ENCODE data around the gene SLC35D2.
"Not testable (repeated sequence)": the region's sequence is repeated elsewhere in the genome, so short reads cannot be mapped to it uniquely, and the experiment has no call there.

SLC35D2 gene

DNA sequence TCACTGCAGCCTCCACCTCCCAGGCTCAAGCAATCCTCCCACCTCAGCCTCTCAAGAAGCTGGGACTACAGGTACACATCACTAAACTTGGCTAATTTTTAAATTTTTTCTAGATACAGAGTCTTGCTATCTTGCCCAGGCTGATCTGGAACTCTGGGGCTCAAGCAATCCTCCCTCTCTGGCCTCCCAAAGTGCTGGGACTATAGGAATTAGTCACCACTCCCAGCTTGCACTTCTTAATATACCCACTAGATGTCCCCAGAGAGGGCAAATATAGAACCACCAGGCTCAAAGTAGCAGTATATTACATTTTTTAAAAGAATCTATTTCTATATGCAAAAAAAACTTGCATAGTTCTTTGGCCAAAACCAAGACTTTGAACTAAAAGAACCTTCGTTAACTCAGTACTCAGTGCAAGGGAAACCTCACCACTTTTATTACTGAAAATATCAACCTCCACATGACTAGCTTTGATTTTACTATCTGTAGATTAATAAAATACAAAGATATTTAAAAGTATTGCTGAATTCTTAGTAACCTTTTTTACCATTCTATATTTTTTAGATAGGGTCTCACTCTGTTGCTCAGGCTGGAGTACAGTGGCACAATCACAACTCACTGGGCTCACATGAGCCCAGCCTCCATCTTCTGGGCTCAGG lies 55.7 kb downstream of the SLC35D2 start:
- Histone ChIP-seq H3K36me3 (ENCODE audit: control insufficient read depth in 2 of 2, insufficient read depth in 2 of 2, low read length in 2 of 2) (peaks cover 6 to 8% of the 10 kb centered on the region in 2 donors), H3K27me3 (ENCODE audit: control insufficient read depth in 1 of 2, insufficient read depth in 2 of 2, low read length in 2 of 2) (no peaks in the 10 kb centered on the region), H3K9me3 (ENCODE audit: control insufficient read depth in 2 of 2, low read length in 2 of 2) (no peaks in the 10 kb centered on the region), H3K4me1 (ENCODE audit: control insufficient read depth, insufficient read depth, low read length) (no peaks in the 10 kb centered on the region), H3K9ac (ENCODE audit: low read length in 2 of 2) (no peak overlapping the region), H3K4me3 (ENCODE audit: low read length in 2 of 2) (no peak overlapping the region), H3K27ac (ENCODE audit: low read length) (no peak overlapping the region)

DNA sequence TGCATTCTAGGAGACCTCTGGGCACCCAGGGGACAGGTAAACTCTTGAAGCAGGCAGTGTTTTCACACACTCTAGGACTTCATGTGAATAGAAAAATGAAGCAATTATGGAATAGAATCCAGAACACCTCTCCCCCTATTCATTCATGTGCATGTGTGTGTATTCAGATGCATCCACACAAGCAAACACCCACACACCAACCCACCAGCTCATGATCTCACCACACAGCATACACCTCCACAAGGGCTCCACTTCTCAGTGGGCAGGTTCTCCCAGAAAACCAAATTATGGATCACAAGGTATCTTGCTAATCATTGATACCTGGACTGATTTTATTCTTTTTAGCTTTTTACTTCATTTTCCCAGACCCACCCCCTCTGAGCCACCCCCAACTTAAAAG lies 60.3 kb downstream of the SLC35D2 start:
- no peaks in the 10 kb centered on the region for H3K4me1 ChIP-seq (ENCODE audit: control insufficient read depth, insufficient read depth, low read length)
- no peak overlapping the region for H3K4me3 ChIP-seq (ENCODE audit: low read length in 2 of 2)
- H3K9ac ChIP-seq (ENCODE audit: low read length in 2 of 2) = no peak overlapping the region
- H3K36me3 ChIP-seq (ENCODE audit: control insufficient read depth in 2 of 2, insufficient read depth in 2 of 2, low read length in 2 of 2) = peaks cover 5 to 11% of the 10 kb centered on the region in 2 donors
- no peaks in the 10 kb centered on the region for H3K27me3 ChIP-seq (ENCODE audit: control insufficient read depth in 1 of 2, insufficient read depth in 2 of 2, low read length in 2 of 2)
- no peaks in the 10 kb centered on the region for H3K9me3 ChIP-seq (ENCODE audit: control insufficient read depth in 2 of 2, low read length in 2 of 2)
- no peak overlapping the region for H3K27ac ChIP-seq (ENCODE audit: low read length)

DNA sequence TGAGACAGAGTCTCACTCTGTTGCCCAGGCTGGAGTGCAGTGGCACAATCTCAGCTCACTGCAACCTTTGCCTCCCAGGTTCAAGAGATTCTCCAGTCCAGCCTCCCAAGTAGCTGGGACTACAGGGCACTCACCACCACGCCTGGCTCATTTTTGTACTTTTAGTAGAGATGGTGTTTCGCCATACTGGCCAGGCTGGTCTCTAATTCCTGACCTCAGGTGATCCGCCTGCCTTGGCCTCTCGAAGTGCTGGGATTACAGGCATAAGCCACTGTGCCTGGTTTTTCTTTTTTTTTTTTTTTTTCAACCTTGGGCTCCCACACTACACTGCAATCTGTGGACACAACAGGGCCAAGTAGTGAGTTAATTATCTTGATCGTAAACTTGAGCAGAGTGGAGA lies 60.8 kb downstream of the SLC35D2 start:
- not testable (repeated sequence) for H3K4me1 ChIP-seq (ENCODE audit: control insufficient read depth, insufficient read depth, low read length); H3K4me3 ChIP-seq (ENCODE audit: low read length in 2 of 2); H3K27me3 ChIP-seq (ENCODE audit: control insufficient read depth in 1 of 2, insufficient read depth in 2 of 2, low read length in 2 of 2); H3K9me3 ChIP-seq (ENCODE audit: control insufficient read depth in 2 of 2, low read length in 2 of 2); H3K27ac ChIP-seq (ENCODE audit: low read length); H3K9ac ChIP-seq (ENCODE audit: low read length in 2 of 2)
- peaks cover 5 to 11% of the 10 kb centered on the region in 2 donors for H3K36me3 ChIP-seq (ENCODE audit: control insufficient read depth in 2 of 2, insufficient read depth in 2 of 2, low read length in 2 of 2)

DNA sequence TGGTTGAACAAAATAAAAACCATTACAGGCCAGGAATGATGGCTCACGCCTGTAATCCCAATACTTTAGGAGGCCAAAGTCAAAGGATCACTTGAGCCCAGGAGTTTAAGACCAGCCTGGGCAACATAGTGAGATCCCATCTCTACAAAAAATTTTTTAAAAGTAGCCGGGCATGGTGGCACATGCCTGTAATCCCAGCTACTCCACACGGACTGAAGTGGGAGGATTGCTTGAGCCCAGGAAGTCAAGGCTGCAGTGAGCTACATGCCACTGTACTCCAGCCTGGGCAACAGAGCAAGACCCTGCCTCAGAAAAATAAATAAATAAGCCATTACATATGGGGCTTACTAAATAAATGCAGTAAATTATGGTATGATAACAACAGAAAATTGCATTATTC lies 61.3 kb downstream of the SLC35D2 start:
- H3K36me3 ChIP-seq (ENCODE audit: control insufficient read depth in 2 of 2, insufficient read depth in 2 of 2, low read length in 2 of 2) = peaks cover 5 to 11% of the 10 kb centered on the region in 2 donors
- H3K9ac ChIP-seq (ENCODE audit: low read length in 2 of 2); H3K4me1 ChIP-seq (ENCODE audit: control insufficient read depth, insufficient read depth, low read length); H3K4me3 ChIP-seq (ENCODE audit: low read length in 2 of 2); H3K27ac ChIP-seq (ENCODE audit: low read length); H3K9me3 ChIP-seq (ENCODE audit: control insufficient read depth in 2 of 2, low read length in 2 of 2); H3K27me3 ChIP-seq (ENCODE audit: control insufficient read depth in 1 of 2, insufficient read depth in 2 of 2, low read length in 2 of 2): not testable (repeated sequence)

DNA sequence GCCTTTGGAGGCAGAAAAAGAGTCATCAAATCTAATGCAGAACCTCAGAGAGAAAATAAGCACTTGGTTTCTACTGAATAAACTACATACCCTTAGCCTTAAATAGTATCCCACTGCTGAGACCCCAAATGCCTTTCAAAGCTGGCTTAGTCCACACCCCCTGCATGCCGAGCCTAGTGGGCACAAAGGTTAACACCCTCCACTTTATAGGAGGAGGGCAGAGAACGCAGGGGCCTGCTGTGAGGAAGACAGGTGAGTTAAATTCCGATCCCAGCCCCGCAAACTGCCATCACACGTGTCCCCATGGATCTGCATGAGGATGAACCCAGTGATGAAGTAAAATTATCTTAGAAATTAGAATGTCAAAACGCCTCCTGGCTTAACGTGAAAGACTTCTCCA lies 62.0 kb downstream of the SLC35D2 start:
- Histone ChIP-seq H3K36me3 (ENCODE audit: control insufficient read depth in 2 of 2, insufficient read depth in 2 of 2, low read length in 2 of 2) (peaks cover 5 to 11% of the 10 kb centered on the region in 2 donors), H3K27me3 (ENCODE audit: control insufficient read depth in 1 of 2, insufficient read depth in 2 of 2, low read length in 2 of 2) (no peaks in the 10 kb centered on the region)

DNA sequence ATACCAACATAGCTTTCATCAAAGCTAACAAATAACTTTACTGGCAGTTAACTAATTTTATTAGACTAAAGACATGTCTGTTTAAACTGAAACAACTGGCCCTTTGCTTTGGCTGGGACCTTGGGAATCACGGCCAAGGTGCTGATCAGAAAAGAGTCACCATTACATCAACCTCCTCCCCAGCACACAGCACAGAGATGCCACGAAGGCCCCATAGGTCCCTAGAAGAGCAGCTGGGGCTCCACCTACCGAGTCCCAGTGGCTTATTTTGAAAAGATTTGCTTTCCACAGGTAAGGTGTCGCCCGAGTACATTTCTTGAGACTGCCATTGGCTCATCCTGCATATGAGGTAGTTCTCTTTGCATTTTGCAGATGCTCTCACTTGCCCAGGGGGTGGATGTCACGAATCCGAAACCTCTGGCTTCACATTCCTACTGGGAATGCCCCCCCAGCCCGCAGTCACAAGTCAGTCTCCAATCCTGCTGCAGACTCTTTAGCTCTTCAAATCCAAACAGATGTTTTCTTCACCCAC lies 62.7 kb downstream of the SLC35D2 start:
- peaks cover 5 to 11% of the 10 kb centered on the region in 2 donors for H3K36me3 ChIP-seq (ENCODE audit: control insufficient read depth in 2 of 2, insufficient read depth in 2 of 2, low read length in 2 of 2)
- no peaks in the 10 kb centered on the region for H3K27me3 ChIP-seq (ENCODE audit: control insufficient read depth in 1 of 2, insufficient read depth in 2 of 2, low read length in 2 of 2)
- no peak overlapping the region for H3K4me3 ChIP-seq (ENCODE audit: low read length in 2 of 2)
- no peaks in the 10 kb centered on the region for H3K4me1 ChIP-seq (ENCODE audit: control insufficient read depth, insufficient read depth, low read length)
- H3K9me3 ChIP-seq (ENCODE audit: control insufficient read depth in 2 of 2, low read length in 2 of 2) = no peaks in the 10 kb centered on the region
- no peak overlapping the region for H3K27ac ChIP-seq (ENCODE audit: low read length)
- H3K9ac ChIP-seq (ENCODE audit: low read length in 2 of 2) = no peak overlapping the region

More for the DNA sequence above, 62.0 kb downstream of the SLC35D2 start:
- H3K4me3 ChIP-seq (ENCODE audit: low read length in 2 of 2) = no peak overlapping the region
- no peaks in the 10 kb centered on the region for H3K9me3 ChIP-seq (ENCODE audit: control insufficient read depth in 2 of 2, low read length in 2 of 2)
- H3K9ac ChIP-seq (ENCODE audit: low read length in 2 of 2) = no peak overlapping the region
- no peaks in the 10 kb centered on the region for H3K4me1 ChIP-seq (ENCODE audit: control insufficient read depth, insufficient read depth, low read length)
- no peak overlapping the region for H3K27ac ChIP-seq (ENCODE audit: low read length)

DNA sequence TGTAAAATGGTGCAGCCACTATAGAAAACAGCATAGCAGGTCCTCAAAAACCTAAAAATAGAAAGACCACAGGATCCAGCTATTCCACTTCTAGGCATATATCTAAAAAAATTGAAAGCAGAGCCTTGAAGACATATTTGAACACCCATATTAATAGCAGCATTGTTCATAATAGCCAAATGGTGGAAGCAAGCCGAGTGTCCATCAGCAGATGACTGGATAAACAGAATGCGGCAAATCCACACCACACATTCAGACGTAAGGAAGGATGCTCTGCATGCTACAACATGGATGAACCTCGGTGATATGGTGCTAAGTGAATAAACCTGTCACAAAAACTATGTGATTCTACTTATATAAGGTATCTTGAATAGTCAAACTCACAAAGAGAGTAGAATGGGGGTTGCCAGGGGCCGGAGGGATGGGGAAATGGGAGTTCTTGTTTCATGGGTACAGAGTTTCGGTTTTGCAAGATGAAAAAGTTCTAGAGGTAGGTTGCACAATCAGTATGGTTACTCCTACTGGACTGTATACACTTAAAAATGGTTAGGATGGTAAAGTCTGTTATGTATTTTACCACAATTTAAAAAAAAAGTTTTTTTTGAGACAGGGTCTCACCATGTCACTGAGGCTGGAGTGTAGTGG lies 64.5 kb downstream of the SLC35D2 start:
- H3K9ac ChIP-seq (ENCODE audit: low read length in 2 of 2) = no peak overlapping the region
- no peak overlapping the region for H3K4me3 ChIP-seq (ENCODE audit: low read length in 2 of 2)
- H3K9me3 ChIP-seq (ENCODE audit: control insufficient read depth in 2 of 2, low read length in 2 of 2) = no peaks in the 10 kb centered on the region
- no peak overlapping the region for H3K27ac ChIP-seq (ENCODE audit: low read length)
- no peaks in the 10 kb centered on the region for H3K4me1 ChIP-seq (ENCODE audit: control insufficient read depth, insufficient read depth, low read length)
- H3K36me3 ChIP-seq (ENCODE audit: control insufficient read depth in 2 of 2, insufficient read depth in 2 of 2, low read length in 2 of 2) = peaks cover 5 to 11% of the 10 kb centered on the region in 2 donors
- no peaks in the 10 kb centered on the region for H3K27me3 ChIP-seq (ENCODE audit: control insufficient read depth in 1 of 2, insufficient read depth in 2 of 2, low read length in 2 of 2)

DNA sequence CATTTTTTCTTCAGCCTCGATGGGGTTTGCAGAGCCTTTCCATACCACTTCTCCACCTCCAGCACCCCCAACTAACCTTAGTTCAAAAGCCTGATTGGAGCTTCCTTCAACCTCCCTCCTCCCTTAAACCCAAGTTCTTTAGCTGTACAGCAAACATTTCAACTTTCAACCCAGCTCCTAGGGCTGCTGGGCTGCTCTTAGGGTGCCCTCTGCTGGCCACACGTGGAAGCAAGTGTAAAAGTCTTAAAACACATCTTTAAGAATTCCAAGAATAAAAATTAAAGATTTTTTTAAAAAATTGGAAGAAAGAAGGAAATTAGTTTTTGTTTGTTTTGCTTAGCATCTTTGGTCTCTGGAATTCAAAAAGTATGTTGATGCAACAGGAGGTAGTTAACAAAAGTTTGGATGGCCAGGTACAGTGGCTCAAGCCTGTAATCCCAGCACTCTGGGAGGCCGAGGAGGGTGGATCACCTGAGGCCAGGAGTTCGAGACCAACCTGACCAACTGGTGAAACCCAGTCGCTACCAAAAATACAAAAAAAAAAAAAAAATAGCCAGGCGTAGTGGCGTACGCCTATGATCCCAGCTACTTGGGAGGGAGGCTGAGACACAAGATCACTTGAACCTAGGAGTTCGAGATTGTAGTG lies 66.1 kb downstream of the SLC35D2 start:
- Histone ChIP-seq H3K27me3 (ENCODE audit: control insufficient read depth in 1 of 2, insufficient read depth in 2 of 2, low read length in 2 of 2) (no peaks in the 10 kb centered on the region), H3K36me3 (ENCODE audit: control insufficient read depth in 2 of 2, insufficient read depth in 2 of 2, low read length in 2 of 2) (peaks cover 8 to 11% of the 10 kb centered on the region in 2 donors), H3K4me3 (ENCODE audit: low read length in 2 of 2) (no peak overlapping the region), H3K27ac (ENCODE audit: low read length) (no peak overlapping the region), H3K4me1 (ENCODE audit: control insufficient read depth, insufficient read depth, low read length) (no peaks in the 10 kb centered on the region), H3K9me3 (ENCODE audit: control insufficient read depth in 2 of 2, low read length in 2 of 2) (peaks cover 3 to 4% of the 10 kb centered on the region in 2 donors), H3K9ac (ENCODE audit: low read length in 2 of 2) (no peak overlapping the region)

DNA sequence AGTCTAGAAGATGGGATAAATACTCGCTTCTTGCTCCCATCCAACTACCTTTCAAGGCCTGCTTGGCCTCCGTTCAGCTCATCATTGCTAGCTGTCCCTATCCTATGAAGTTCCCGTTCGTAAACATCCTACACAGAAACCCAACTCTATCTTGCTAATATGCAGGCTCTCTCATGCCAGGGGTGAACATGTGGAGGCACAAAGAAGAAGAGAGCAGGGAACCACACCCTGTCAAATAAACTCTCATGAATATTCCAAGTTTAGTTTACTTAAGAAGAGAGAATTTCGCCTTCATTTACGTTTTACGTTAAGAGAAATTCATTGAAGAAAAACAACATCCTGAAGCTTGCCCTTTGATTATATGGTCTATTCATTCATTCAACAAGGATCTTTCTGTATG lies 73.7 kb downstream of the SLC35D2 start:
- Histone ChIP-seq H3K36me3 (ENCODE audit: control insufficient read depth in 2 of 2, insufficient read depth in 2 of 2, low read length in 2 of 2) (peaks cover 3 to 6% of the 10 kb centered on the region in 2 donors), H3K27me3 (ENCODE audit: control insufficient read depth in 1 of 2, insufficient read depth in 2 of 2, low read length in 2 of 2) (no peaks in the 10 kb centered on the region), H3K27ac (ENCODE audit: low read length) (no peak overlapping the region), H3K9me3 (ENCODE audit: control insufficient read depth in 2 of 2, low read length in 2 of 2) (peaks cover 3 to 4% of the 10 kb centered on the region in 2 donors), H3K9ac (ENCODE audit: low read length in 2 of 2) (no peak overlapping the region), H3K4me1 (ENCODE audit: control insufficient read depth, insufficient read depth, low read length) (no peaks in the 10 kb centered on the region), H3K4me3 (ENCODE audit: low read length in 2 of 2) (no peak overlapping the region)

DNA sequence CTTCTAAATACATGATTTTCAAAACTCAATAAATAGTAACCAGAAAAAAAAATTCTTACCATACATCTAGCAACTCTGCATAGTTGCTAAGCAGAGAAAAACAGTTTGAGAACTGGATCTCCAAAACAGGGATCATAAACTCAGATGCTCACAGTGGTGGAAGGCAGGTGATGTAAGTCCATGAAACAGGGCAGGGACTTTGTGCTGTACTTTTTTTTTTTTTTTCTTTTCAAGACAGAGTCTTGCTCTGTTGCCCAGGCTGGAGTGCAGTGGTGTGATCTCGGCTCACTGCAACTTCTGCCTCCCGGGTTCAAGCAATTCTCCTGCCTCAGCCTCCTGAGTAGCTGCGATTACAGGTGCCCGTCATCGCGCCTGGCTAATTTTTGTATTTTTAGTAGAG lies 76.6 kb downstream of the SLC35D2 start:
- H3K27me3 ChIP-seq (ENCODE audit: control insufficient read depth in 1 of 2, insufficient read depth in 2 of 2, low read length in 2 of 2); H3K36me3 ChIP-seq (ENCODE audit: control insufficient read depth in 2 of 2, insufficient read depth in 2 of 2, low read length in 2 of 2); H3K9ac ChIP-seq (ENCODE audit: low read length in 2 of 2); H3K27ac ChIP-seq (ENCODE audit: low read length); H3K4me1 ChIP-seq (ENCODE audit: control insufficient read depth, insufficient read depth, low read length); H3K9me3 ChIP-seq (ENCODE audit: control insufficient read depth in 2 of 2, low read length in 2 of 2); H3K4me3 ChIP-seq (ENCODE audit: low read length in 2 of 2): not testable (repeated sequence)

DNA sequence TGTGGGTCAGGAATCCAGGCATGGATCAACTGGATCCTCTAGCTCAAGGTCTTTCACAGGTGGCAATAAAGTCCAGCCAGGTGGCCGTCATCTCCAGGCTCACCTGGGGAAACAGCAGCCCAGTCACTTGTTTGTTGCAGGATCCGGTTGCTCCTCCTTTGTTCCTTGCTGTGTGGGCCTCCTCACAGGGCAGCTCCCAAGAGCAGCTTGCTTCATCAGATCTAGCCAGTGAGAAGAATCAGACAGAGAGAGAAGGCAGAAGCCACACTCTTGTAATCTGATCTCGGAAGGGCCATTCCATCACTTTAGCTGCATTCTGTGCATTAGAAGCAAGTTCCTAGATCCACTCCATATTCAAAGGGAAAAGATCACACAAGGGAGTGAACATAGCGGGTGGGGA lies 78.3 kb downstream of the SLC35D2 start:
- no peaks in the 10 kb centered on the region for H3K9me3 ChIP-seq (ENCODE audit: control insufficient read depth in 2 of 2, low read length in 2 of 2)
- H3K4me1 ChIP-seq (ENCODE audit: control insufficient read depth, insufficient read depth, low read length) = no peaks in the 10 kb centered on the region
- H3K27me3 ChIP-seq (ENCODE audit: control insufficient read depth in 1 of 2, insufficient read depth in 2 of 2, low read length in 2 of 2) = no peaks in the 10 kb centered on the region
- no peaks in the 10 kb centered on the region for H3K36me3 ChIP-seq (ENCODE audit: control insufficient read depth in 2 of 2, insufficient read depth in 2 of 2, low read length in 2 of 2)
- no peak overlapping the region for H3K9ac ChIP-seq (ENCODE audit: low read length in 2 of 2)
- H3K27ac ChIP-seq (ENCODE audit: low read length) = no peak overlapping the region
- no peak overlapping the region for H3K4me3 ChIP-seq (ENCODE audit: low read length in 2 of 2)
